GM18508 (cell line): Measurements from ENCODE around the gene HSPG2.
"Not testable (repeated sequence)": the region's sequence is repeated elsewhere in the genome, so short reads cannot be mapped to it uniquely, and the experiment has no call there.

ENCODE experiments used
- ATAC-seq: cut with Tn5 transposase; IDR thresholded peaks from one replicate; pipeline ENCODE4 v1.9.1; 2021; ENCODE audit warnings: moderate number of reproducible peaks; ENCODE audit not compliant: insufficient read depth, unreplicated experiment

The HSPG2 gene

DNA sequence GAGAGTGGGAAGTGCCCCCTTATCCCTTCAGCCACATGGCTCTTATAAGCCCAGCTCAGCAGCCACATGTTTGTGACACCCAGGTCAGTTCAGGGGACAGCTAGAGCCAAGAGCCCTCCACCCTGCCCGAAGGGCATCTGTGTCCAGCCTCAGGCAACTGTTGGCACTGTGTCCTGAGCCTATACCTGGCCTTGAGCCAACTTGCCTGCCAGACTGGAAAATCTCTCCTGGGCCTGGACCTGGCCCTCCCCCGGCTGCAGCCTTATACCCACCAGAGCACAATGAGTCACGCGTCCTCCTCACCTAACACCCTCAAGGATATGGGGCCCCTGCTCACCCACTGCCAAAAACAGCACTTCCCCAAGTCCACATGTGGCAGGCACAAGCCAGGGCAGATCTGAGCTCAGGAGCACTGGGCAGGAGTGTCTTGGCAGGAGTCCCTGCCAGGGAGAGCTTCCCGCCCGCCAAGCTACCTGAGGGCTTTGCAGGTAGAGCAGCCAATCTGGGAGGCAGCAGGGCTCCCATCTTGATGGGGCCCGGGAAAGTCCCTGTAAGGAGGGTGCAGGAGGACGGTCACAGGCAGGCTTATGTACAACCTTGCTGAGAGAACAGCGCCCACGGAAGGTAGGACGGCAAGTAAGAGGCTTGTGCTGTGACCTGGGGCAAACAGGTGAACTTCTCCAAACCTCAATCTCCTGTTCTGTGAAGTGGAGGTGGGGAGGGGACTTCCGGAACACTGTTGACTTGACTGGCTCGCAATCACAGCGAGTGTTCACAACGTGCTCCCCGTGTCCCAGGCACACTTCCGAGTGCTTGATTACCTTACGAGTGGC is 19.8 kb upstream of the HSPG2 start:
- ATAC-seq: no peak

GRCh38 chr1:21955501-21956281 is 18.6 kb upstream of the HSPG2 start:
- no peak for ATAC-seq

DNA sequence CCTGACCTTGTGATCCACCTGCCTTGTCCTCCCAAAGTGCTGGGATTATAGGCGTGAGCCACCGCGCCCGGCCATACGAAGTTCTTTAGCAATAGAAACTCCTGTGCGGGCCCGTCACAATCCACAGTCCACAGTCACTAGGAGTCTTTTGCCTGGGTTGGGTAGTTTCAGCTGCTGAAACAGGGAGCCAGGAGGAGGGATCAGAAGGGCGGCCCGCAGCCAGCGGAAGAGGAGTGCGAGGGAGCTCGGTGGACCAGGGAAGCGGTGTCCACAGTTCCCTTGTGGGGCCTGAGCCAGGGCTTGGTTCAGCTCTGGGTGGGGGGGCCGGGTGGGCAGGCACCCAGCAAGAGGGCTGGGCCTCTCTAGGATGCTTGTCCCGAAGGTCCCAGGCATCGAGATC is 17.9 kb upstream of the HSPG2 start:
- ATAC-seq: no peak

DNA sequence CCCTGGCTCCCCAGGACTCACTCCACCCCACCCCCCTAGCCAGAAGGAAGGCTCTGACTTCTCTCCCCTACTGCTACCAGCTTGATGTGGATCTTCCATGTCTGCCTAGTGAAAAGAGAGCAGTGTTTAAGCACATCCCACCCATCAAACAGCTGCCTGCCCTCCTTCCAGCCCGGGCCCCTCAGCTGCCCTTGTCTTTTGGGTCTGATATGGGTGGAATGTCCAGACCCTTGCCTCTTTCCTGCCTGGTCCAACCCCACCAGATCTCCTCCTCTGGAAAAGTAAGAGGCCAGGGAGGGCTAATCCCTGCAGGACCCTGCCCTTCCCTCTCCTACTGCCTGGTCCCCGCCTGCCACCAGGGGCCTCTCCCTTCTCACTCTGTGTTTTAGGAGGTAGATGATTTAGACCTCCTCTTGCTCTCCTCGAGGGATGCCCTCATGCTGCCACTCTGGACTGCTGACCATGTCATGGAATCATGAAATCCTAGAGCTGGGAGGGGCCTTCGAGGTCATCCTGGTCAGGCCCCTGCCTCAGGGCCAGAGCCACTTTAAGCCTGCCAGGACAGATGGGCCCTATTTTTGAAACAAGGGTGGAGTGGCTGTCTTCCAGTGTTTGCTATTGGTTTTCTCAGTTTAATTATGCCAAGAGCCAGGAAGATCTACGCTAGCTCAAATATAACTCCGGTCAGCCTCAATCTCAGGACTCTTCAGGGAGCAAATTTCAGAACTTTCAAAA is 15.8 kb upstream of the HSPG2 start:
- ATAC-seq: no peak

DNA sequence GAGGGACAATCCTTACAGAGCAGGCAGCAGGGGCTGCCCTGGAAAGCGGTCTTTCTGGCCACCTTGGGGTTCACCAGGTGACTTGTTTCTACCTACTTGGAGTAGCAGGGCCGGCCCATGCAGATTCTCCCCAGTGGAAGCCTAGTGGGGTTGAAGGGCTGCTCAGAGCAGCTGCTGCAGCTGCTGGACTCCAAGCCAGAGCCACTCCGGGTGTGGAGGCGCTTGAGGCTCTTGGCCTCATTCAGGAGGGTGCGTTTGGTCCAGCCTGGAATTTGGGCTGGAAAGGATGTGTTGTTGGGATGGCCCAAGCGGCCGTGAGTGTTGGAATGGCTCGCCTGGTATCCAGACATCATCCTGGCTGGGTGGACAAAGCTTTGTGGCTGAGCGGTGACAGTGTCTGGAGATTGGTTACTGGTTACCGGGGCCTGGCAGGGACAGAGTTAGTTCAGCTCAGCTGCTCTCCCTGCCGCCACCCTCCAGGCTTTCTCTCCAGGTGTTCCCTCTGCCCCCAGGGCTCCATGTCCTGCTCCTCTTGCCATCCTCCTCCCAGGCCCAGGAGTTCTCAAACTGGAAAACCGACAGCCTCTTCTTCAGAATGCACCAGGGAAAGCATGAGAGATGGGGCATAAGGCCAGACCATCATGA is 14.2 kb upstream of the HSPG2 start:
- ATAC-seq: no peak

DNA sequence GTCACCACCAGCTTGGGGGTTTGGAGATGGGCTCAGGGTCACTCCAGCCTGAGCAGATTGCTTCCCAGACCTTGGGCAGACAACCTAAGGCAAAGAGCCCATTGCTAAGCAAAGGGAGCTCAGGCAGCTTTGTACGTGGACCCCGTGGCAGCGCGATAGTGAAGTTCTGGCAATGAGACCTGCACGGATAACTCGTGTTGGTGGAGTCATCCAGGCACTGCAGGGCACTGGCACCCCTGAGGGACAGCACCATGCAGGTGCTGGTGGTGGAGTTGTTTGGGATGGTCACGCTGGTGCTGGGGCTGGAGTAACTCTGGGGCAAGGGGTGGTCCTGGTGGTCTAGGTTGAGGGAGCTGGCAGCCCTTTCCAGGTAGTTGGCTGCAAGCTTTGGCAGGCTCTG is 13.6 kb upstream of the HSPG2 start:
- no peak for ATAC-seq

DNA sequence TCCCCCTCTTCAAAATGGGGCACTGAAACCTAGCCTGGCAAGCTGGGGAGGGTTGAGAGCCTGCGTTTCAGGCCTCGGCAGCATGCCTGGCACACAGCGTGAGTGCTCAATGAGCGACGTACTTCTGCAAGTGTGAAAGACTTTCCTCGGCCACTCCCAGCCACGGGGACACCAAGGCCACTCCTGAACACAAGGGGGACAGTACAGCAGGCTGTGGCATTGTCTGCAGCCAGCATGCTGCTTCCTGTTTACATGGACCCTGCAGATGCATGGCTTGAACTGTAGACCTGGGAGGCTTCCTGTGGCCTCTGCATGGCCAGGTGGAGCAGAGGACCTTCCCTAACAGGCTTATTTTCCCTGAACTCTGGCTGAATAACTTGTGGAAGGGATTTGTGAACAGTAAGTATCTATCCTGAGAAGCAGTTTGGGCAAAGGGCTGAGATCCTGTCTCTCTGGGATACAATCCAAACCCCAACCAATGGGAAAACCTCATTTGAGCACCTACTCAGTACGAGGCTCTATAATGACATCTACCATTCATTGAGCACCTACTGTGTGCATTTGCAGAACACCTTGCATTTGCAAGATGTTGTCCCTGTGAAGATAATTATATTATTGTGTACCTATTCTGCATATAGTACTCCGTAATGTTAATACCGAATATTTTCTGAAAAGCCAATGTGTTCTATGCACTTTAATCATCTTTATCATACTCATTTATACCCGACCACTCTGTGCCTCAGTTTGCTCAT is 9.9 kb upstream of the HSPG2 start:
- ATAC-seq: no peak

DNA sequence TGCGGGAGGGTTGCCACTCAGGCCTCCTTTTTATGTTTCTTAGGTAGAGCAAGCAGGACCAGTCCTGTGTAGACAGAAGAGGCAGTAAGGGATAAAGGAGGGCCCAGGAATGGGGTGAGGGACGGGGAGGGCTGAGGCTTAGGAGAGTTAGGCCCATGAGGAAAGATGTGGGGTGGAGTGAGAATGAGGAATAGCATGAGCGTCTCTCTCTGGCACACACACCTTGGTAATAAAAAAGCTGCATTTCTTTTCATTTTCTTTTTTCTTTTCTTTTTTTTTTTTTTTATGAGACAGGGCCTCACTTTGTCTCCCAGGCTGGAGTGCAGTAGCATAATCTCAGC is 7.6 kb upstream of the HSPG2 start:
- ATAC-seq: no peak

GRCh38 chr1:21942959-21943640 is 6.0 kb upstream of the HSPG2 start:
- not testable (repeated sequence) for ATAC-seq

- ATAC-seq: no peak
Measured at GRCh38 chr1:21942464-21942863, 5.4 kb upstream of the HSPG2 start.

- ATAC-seq: no peak
Measured at GRCh38 chr1:21941370-21941769, 4.3 kb upstream of the HSPG2 start.

- no peak for ATAC-seq
Measured at GRCh38 chr1:21940492-21940891, 3.4 kb upstream of the HSPG2 start.

DNA sequence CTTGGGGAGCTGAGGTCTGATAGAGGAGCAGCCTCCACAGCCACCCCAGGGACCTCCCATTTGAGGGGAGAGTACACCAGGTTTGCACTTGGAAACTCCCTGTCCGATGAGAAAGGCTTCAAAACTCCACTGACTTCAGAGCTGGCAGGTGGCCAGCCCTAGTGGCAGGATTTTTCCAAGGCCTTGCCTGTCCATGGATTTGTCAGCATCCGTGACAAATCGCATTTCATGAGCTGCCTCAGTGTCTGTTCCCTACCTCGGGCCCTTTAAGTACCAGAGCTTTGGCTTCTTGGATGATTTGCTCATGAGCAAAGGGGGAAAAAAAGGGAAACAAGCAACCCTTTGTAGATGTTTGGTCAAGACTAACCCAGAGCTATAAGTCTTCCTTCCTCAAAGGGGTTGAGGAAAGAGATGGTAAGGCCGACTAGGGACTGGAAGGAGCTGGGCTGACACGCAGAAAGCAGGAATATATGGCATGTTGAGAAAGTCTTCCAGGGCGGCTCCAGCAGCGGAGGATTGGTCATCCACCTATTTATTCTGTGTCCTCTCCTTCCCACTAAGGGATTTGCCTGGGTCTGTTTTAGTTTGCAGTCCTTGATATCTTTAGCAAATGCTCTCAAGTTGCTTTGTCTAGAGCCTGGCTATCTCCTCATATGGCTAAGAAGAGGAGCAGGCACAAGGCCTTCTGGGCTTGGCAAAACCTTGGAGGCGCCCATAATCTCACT is 2.7 kb upstream of the HSPG2 start:
- no peak for ATAC-seq

DNA sequence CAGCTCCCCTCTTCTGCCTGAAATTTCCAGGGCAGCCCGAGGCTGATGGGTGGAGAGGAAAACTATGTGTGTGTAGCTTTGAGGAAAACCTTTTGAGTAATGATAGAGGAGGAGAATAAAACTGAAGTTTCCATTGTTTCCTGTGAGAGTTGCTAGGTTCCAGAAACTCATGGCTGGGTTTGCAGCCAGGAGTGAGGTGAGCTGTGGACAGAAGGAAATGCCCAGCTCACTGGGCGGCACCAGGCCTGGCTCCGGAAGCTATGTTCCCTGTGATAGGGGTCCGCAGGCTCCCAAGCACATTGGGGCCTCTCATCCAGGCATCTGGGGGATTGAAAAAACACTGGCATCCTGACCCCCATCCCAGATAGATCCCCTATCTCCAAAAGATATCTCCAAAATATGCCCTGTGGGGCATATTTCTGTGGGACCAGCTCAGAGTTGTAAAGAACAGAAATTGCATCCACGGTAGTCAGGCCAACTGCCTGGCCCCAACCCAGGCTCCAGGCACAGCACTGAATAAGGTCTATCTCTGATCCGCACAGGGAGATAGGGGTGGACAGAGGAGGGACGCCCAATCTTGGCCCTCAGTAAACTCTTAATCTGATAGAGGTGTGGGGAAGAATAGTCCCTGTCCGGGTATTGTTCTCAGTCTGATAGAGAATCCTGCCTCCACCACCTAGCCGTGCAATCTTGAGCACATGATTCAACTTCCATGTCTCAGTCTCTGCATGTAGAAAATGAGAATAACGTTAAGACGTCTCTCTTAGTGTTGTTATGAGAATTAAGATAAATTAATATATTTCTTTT is 1.8 kb upstream of the HSPG2 start:
- ATAC-seq: no peak

DNA sequence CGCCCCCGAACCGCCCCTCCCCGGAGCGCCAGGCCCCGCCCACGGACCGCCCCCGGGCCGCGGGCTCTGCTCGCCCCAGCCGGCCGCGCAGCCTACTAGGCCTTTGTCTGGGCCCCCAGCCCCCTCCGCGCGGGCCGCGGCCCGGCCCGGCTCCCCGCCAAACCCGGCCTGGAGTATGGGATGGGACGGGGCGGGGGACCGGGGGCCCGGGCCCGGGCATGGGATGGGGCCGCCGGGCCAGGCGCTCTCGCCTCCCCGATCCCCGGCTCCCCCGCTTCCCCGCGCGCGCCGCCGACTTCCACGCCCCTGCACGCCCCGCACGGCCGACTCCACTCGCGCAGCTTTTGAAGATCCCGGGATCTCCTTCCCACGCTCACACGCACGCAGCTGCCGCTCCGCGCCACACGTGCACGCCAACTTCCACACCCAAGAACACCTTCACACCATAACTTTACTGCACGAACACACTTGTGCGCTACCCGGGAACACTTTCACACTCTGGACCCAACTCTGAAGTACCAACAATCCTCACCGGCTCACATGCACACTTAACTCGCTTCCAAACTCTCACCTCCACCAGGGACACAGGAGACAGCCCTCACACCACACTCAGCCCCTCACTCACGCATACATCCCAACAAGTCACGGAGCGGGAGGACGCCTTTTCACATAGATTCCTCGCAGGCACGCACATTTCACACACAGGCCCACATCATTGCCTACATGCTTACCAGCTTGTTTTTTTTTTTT is 437 bp upstream of the HSPG2 start:
- ATAC-seq: no peak

DNA sequence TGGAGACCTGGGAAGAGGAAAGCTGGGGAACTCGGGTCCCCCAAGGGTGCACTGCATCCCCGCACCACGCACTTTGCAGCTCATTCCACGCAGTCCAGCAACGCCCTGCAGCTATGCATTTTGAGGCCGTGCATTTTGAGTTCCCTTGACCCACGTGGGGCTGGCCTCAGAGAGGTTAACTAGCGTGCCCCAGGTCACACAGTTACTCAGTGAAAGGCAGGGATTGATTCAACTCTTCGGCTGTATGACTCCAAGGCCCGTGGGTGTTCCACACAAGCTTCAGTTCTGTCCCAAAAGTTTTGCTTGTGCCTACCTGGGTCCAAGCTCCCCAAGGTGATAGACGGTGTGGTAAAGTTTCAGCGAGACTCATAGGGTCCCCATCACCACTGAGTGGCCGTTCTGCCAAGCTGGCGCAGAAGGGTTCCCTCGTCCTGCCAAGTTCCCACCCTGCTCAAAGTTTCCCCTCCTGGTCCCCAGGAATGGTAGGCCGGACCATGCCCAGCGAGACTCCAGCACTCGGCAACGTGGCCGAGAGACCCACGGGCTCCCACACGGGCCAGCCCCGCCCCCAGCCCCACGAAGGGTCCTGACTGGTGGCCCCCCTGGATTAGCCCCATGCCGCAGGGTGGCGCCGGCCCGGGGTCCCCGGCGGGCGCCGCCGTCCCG is 611 bp downstream of the HSPG2 start:
- no peak for ATAC-seq

GRCh38 chr1:21935891-21936365 is 1.2 kb downstream of the HSPG2 start:
- ATAC-seq: no peak
